Neuronal stem cell (in vitro differentiated cells): ENCODE measurements around the gene RNF213.

ENCODE experiments used
- DNase-seq: peaks from one replicate; pipeline ENCODE4 v3.0.0-alpha.2; 2013; ENCODE audit warnings: low spot score
- H2AFZ ChIP-seq: one replicate; pipeline ENCODE4 v1.6.1; 2013; ENCODE audit warnings: mild to moderate bottlenecking, low read length, inconsistent platforms
- H2AK5ac ChIP-seq: 2 replicates; pipeline ENCODE4 v1.6.1; 2013; ENCODE audit warnings: low read depth, mild to moderate bottlenecking, inconsistent platforms, low read length, moderate library complexity, mixed read lengths
- H2BK120ac ChIP-seq: 2 replicates; pipeline ENCODE4 v1.6.1; 2013; ENCODE audit warnings: low read depth, mild to moderate bottlenecking, inconsistent platforms, low read length, moderate library complexity, mixed read lengths
- H2BK12ac ChIP-seq: one replicate; pipeline ENCODE4 v1.6.1; 2013; ENCODE audit warnings: low read length, inconsistent platforms
- H2BK15ac ChIP-seq: 2 replicates; pipeline ENCODE4 v1.6.1; 2013; ENCODE audit warnings: mild to moderate bottlenecking, low read length, inconsistent platforms, mixed read lengths
- H2BK5ac ChIP-seq: one replicate; pipeline ENCODE4 v1.6.1; 2013; ENCODE audit warnings: inconsistent platforms, mild to moderate bottlenecking, low read length, moderate library complexity
- H3K14ac ChIP-seq: one replicate; pipeline ENCODE4 v1.6.1; 2013; ENCODE audit warnings: low read length, inconsistent platforms
- H3K18ac ChIP-seq: 2 replicates; pipeline ENCODE4 v1.6.1; 2013; ENCODE audit warnings: low read length, inconsistent platforms
- H3K23ac ChIP-seq: 2 replicates; pipeline ENCODE4 v1.6.1; 2013; ENCODE audit warnings: low read depth, mild to moderate bottlenecking, mixed read lengths, low read length, inconsistent platforms; ENCODE audit not compliant: poor library complexity
- H3K27ac ChIP-seq: replicated peaks from 3 replicates; pipeline ENCODE4 v1.5.1; 2013; ENCODE audit warnings: low read length, inconsistent platforms
- H3K27me3 ChIP-seq, 3 experiments: 2 replicates each; pipeline ENCODE4 v1.6.1; 2013; ENCODE audit warnings: low read length in 3 of 3, mild to moderate bottlenecking in 2 of 3, inconsistent platforms in 1 of 3, low read depth in 1 of 3, mixed read lengths in 1 of 3, moderate library complexity in 1 of 3; ENCODE audit not compliant: control insufficient read depth in 3 of 3, insufficient read depth in 3 of 3
- H3K36me3 ChIP-seq, 2 donors: replicated peaks in 1 of 2; 2 replicates each; pipeline ENCODE4 v1.6.1; 2013; ENCODE audit warnings: low read length in 2 of 2; ENCODE audit not compliant: control insufficient read depth in 2 of 2, insufficient read depth in 2 of 2
- H3K4ac ChIP-seq: 2 replicates; pipeline ENCODE4 v1.6.1; 2013; ENCODE audit warnings: inconsistent platforms, mild to moderate bottlenecking, low read length, moderate library complexity
- H3K4me1 ChIP-seq, 2 donors: 1 replicate in 1 of 2; 2 replicates in 1 of 2; pipeline ENCODE4 v1.6.1; 2013; ENCODE audit warnings: low read length in 2 of 2, low read depth in 1 of 2; ENCODE audit not compliant: control insufficient read depth in 2 of 2, insufficient read depth in 1 of 2
- H3K4me2 ChIP-seq: one replicate; pipeline ENCODE4 v1.6.1; 2013; ENCODE audit warnings: mild to moderate bottlenecking, low read length, inconsistent platforms; ENCODE audit not compliant: insufficient read depth, poor library complexity, severe bottlenecking
- H3K4me3 ChIP-seq, 2 donors: 2 replicates each; pipeline ENCODE4 v1.5.1; 2013; ENCODE audit warnings: low read length in 2 of 2, mild to moderate bottlenecking in 2 of 2, inconsistent platforms in 1 of 2, moderate library complexity in 1 of 2
- H3K79me1 ChIP-seq: one replicate; pipeline ENCODE4 v1.6.1; 2013; ENCODE audit warnings: low read depth, mild to moderate bottlenecking, inconsistent platforms, low read length, moderate library complexity
- H3K9ac ChIP-seq: one replicate; pipeline ENCODE4 v1.6.1; 2013; ENCODE audit warnings: mild to moderate bottlenecking, low read depth, low read length, inconsistent platforms; ENCODE audit not compliant: poor library complexity
- H3K9me3 ChIP-seq, 2 donors: replicated peaks in 1 of 2; 2 replicates each; pipeline versions ENCODE3 to v1.6.1; 2013; ENCODE audit warnings: low read length in 2 of 2, mild to moderate bottlenecking in 2 of 2, inconsistent platforms in 1 of 2, low read depth in 1 of 2, mixed read lengths in 1 of 2, moderate library complexity in 1 of 2; ENCODE audit not compliant: control insufficient read depth in 2 of 2, insufficient read depth in 1 of 2
- H4K8ac ChIP-seq: one replicate; pipeline ENCODE4 v1.6.1; 2013; ENCODE audit warnings: low read depth, mild to moderate bottlenecking, inconsistent platforms, low read length, moderate library complexity
- H4K91ac ChIP-seq: one replicate; pipeline ENCODE4 v1.6.1; 2013; ENCODE audit warnings: low read length, low read depth, mild to moderate bottlenecking, inconsistent platforms; ENCODE audit not compliant: poor library complexity
- WGBS, 2 donors: extraction: QIAGEN DNeasy Blood & Tissue Kit; methylation state at CpG; one replicate each; pipeline ENCODE4 v1.1.7; 2013; ENCODE audit warnings: missing lambda C conversion rate in 2 of 2, mixed read lengths in 1 of 2; ENCODE audit not compliant: insufficient read length in 2 of 2, insufficient replicate concordance in 1 of 2; ENCODE audit errors: extremely low coverage in 2 of 2; 5-methylcytosine and 5-hydroxymethylcytosine counted together

Gene RNF213

DNA sequence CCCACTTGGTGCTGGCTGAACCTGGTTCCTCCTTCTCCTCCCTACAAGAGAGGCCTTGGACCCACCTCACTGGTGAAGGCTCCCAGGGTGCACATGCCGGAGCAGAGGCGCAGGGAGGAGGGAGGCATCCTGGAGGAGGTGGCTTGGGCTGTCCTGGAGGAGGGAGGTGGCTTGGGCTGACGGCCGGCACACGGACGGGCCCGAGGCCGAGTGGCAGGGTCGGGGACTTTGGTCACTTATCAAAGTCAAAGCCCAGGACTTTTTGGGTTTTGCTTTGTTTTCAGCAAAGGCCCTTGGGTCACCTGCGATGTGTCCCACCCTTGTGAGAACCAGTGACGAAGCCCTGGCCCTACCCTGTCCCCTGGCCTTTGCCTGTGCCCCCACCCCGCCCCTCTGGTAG, 182.8 kb downstream of the RNF213 start:
- H3K4me1 ChIP-seq: peaks cover 4 to 6% of the 10 kb centered on the region in 2 donors
- H4K8ac ChIP-seq: no peak overlapping the region
- H2AFZ ChIP-seq: no peak overlapping the region
- H3K23ac ChIP-seq: peak overlapping the region; percentile 65
- H2BK15ac ChIP-seq: no peak overlapping the region
- DNase-seq: no peak
- no peak overlapping the region for H4K91ac ChIP-seq
- H3K18ac ChIP-seq: no peak overlapping the region
- H3K27me3 ChIP-seq: peaks cover 0 to 40% (median 2%) of the 10 kb centered on the region in 3 experiments
- no peaks in the 10 kb centered on the region for H3K9me3 ChIP-seq
- no peak overlapping the region for H3K4ac ChIP-seq
- no peak overlapping the region for H2BK12ac ChIP-seq
- no peak overlapping the region for H3K9ac ChIP-seq
- H3K27ac ChIP-seq: no peak overlapping the region
- H3K14ac ChIP-seq: peak overlapping the region; percentile 82
- H3K79me1 ChIP-seq: no peaks in the 10 kb centered on the region
- H3K36me3 ChIP-seq: no peaks in the 10 kb centered on the region
- H2BK120ac ChIP-seq: no peak overlapping the region
- no peak overlapping the region for H2BK5ac ChIP-seq
- H3K4me2 ChIP-seq: no peak overlapping the region
- WGBS, 2 donors: no CpG with 5 or more reads among the region's 12 CpGs
- H2AK5ac ChIP-seq: no peak overlapping the region
- H3K4me3 ChIP-seq: peak overlapping the region in 1 of 2 donors; percentile 2

DNA sequence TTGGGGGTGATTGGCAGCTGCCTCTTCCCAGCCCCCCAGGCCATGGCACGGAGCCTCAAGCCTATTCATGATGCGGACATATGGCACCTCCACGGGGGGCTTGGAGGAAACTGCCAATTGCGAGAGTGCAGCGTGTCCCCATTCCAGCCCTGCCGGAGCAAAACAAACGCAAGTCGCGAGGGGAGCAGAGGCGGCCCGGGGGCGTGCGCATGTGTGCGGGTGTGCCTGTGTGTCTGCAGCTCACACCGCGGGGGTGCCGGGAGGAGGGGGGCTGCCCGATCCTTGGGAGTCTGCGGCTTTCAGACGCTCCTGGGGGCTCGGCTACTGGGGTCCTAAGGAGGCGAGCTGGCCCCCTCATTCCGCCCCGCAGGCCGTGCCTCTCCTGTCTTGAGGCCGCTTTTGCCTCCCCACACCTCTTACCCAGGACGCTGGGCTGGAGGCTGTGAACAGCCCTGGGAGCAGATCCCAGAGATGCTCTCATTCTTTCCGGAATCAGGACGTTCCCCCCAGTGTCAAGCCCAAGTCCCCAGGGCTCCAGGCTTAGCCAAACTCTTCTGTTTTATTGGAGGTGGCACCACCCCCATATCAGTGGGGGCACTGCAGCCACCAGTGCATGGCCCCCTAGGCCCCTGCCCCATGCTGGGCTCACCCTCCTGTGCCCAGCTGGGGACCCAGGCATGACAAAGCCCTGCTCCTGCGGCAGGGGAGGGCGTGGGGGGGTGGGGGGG, 183.4 kb downstream of the RNF213 start:
- Histone ChIP-seq H3K36me3 (no peaks in the 10 kb centered on the region), H3K9me3 (no peaks in the 10 kb centered on the region), H2BK5ac (no peak overlapping the region), H3K27me3 (peaks cover 0 to 46% (median 2%) of the 10 kb centered on the region in 3 experiments), H3K14ac (peak overlapping the region; percentile 82), H2BK15ac (no peak overlapping the region), H4K91ac (no peak overlapping the region), H3K18ac (peak overlapping the region; percentile 48), H3K4me2 (no peak overlapping the region), H2BK120ac (no peak overlapping the region), H2AFZ (no peak overlapping the region), H3K9ac (no peak overlapping the region), H2AK5ac (peak overlapping the region; percentile 35), H2BK12ac (no peak overlapping the region), H3K4ac (no peak overlapping the region), H3K4me3 (no peak overlapping the region), H3K27ac (no peak overlapping the region), H3K4me1 (peaks cover 4 to 6% of the 10 kb centered on the region in 2 donors), H3K79me1 (no peaks in the 10 kb centered on the region), H4K8ac (no peak overlapping the region), H3K23ac (no peak overlapping the region)
- no peak for DNase-seq
- WGBS, 2 donors: no CpG with 5 or more reads among the region's 31 CpGs

DNA sequence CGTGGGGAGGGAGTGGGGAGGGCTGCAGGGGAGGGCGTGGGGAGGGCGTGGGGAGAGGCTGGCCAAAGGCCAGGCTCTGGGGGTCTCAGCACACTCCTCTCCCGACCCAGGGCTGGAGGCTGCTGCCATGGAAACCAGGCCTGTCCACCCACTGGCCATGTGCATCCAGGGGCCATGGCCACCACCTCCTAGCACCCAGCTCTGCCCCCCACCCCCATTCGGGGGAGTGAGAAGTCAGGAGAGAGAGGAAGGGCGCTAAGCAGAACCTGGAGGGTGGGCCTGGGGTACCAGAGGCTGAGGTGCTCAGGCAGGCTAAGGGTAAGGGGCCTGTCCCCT, 184.0 kb downstream of the RNF213 start:
- no peaks in the 10 kb centered on the region for H3K9me3 ChIP-seq
- no peak overlapping the region for H2BK5ac ChIP-seq
- no peak overlapping the region for H3K23ac ChIP-seq
- peak overlapping the region; percentile 21 for H2AK5ac ChIP-seq
- no peaks in the 10 kb centered on the region for H3K36me3 ChIP-seq
- no peak overlapping the region for H2BK12ac ChIP-seq
- no peak overlapping the region for H4K91ac ChIP-seq
- peak overlapping the region; percentile 48 for H3K18ac ChIP-seq
- H4K8ac ChIP-seq: no peak overlapping the region
- peaks cover 0 to 48% (median 2%) of the 10 kb centered on the region in 3 experiments for H3K27me3 ChIP-seq
- H3K4me1 ChIP-seq: peaks cover 4 to 6% of the 10 kb centered on the region in 2 donors
- no peak overlapping the region for H3K9ac ChIP-seq
- H2BK15ac ChIP-seq: no peak overlapping the region
- no peak overlapping the region for H2BK120ac ChIP-seq
- no peak overlapping the region for H3K27ac ChIP-seq
- WGBS, 2 donors: no CpG with 5 or more reads among the region's 6 CpGs
- H3K14ac ChIP-seq: no peak overlapping the region
- no peak overlapping the region for H3K4me3 ChIP-seq
- no peak overlapping the region for H3K4ac ChIP-seq
- H3K4me2 ChIP-seq: no peak overlapping the region
- H3K79me1 ChIP-seq: no peaks in the 10 kb centered on the region
- no peak for DNase-seq
- no peak overlapping the region for H2AFZ ChIP-seq

DNA sequence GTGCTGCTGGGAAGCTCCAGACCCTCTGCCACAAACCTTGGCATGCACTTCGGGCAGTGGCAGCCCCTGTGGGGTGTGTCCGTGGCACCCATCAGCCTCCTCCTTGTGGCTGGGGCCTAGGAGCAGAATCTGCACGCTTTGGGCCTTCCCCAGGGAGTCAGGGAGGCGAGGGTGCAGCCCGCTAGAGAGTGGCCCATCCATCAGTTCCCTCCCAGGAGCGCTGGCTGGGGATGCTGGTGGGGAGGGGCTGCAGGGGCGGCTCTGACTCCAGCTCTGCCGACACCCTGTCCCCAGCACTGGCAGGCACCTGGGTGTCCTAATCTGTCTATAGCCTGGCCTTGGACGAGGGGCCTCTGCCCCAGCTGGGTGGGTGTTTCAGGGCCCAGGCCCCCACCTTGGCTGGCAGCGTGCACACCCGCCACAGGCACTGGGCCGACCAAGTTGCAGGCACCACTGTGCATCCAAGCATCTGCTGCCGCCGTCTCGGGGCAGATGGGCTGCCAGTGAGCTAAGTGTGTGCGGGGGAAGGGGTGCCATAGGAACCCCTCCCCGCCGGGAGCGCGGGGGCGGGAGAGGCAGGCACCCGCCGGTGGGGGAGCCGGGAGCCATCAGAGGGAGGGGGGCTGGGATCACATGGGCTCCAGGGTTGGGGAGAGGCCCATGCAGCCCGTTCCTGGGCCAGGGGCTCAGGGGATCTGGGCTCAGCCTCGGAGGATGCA, 184.5 kb downstream of the RNF213 start:
- no peaks in the 10 kb centered on the region for H3K9me3 ChIP-seq
- H3K27me3 ChIP-seq: peaks cover 0 to 48% (median 2%) of the 10 kb centered on the region in 3 experiments
- no peak overlapping the region for H3K4me3 ChIP-seq
- no peak overlapping the region for H2BK5ac ChIP-seq
- no peaks in the 10 kb centered on the region for H3K79me1 ChIP-seq
- no peak overlapping the region for H2BK120ac ChIP-seq
- no peak overlapping the region for H3K4me2 ChIP-seq
- H3K18ac ChIP-seq: peak overlapping the region; percentile 27
- no peak overlapping the region for H3K23ac ChIP-seq
- no CpG with 5 or more reads among the region's 26 CpGs for WGBS, 2 donors
- H2AFZ ChIP-seq: no peak overlapping the region
- no peak overlapping the region for H3K4ac ChIP-seq
- peak overlapping the region; percentile 21 for H2AK5ac ChIP-seq
- DNase-seq: no peak
- H3K14ac ChIP-seq: peak overlapping the region; percentile 89
- H3K27ac ChIP-seq: no peak overlapping the region
- no peak overlapping the region for H4K8ac ChIP-seq
- no peak overlapping the region for H4K91ac ChIP-seq
- peaks cover 4 to 6% of the 10 kb centered on the region in 2 donors for H3K4me1 ChIP-seq
- H3K36me3 ChIP-seq: no peaks in the 10 kb centered on the region
- H3K9ac ChIP-seq: no peak overlapping the region
- H2BK12ac ChIP-seq: no peak overlapping the region
- H2BK15ac ChIP-seq: no peak overlapping the region
